Measurements from ENCODE around the gene CAMK2G. TPM values are rescaled to one million over a fixed set of nuclear protein-coding genes. Genes with fewer than 3 reads are reported as not detected.
"Not testable (repeated sequence)": the region's sequence is repeated elsewhere in the genome, so short reads cannot be mapped to it uniquely, and the experiment has no call there.

CAMK2G gene
- total RNA-seq, 1 donor from 2014 or later, result 36.6 TPM

DNA sequence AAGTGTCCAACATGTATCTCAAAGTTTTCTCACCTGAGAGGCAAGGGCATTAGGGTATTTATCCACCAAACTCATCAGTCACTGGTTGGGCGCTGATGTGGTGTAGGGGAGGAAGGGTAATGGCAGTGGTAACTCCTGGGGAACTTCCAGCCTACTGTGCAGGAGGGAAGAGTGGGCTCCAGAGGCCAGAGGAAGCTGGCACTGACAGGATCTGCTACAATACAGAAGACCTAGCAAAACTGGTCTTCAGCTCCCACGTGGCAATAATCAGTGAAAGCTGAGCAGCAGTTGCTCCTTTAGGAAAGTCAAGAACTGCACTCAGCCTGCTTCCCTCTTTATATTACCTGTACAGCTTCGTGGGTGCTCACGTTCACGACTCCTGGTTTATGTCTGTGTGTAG, 17.2 kb upstream of the CAMK2G start:
- Mint-ChIP-seq H3K4me1 (peaks cover 8% of the 10 kb centered on the region), H3K4me3 (no peak overlapping the region), H3K27me3 (ENCODE audit: insufficient read depth, low read depth) (peaks cover 2% of the 10 kb centered on the region), H3K27ac (peak overlapping the region; percentile 67), H3K36me3 (no peaks in the 10 kb centered on the region), H3K9me3 (no peaks in the 10 kb centered on the region)
- Histone ChIP-seq H2AFZ (replicated peaks) (no peak overlapping the region), H3K9me3 (ENCODE audit: low read depth) (no peaks in the 10 kb centered on the region), H3K27ac (no peak overlapping the region), H3K4me2 (no peak overlapping the region), H3F3A (ENCODE audit: low read depth) (no peaks in the 10 kb centered on the region), H3K36me3 (no peaks in the 10 kb centered on the region), H3K27me3 (no peaks in the 10 kb centered on the region), H3K79me2 (ENCODE audit: low read depth) (no peaks in the 10 kb centered on the region), H3K4me1 (no peaks in the 10 kb centered on the region), H3K9ac (no peak overlapping the region), H3K4me3 (no peak overlapping the region), H4K20me1 (ENCODE audit: low read depth) (no peaks in the 10 kb centered on the region)
- no peak for DNase-seq (ENCODE audit: low spot score)
- TF ChIP-seq EZH2phosphoT487 (IDR thresholded peaks at IDR 0.05) (no peak), EZH2 (IDR thresholded peaks at IDR 0.05) (no peak), CTCF (IDR thresholded peaks at IDR 0.05) (no peak)

GRCh38 chr10:73890830-73891229, 16.5 kb upstream of the CAMK2G start:
- H3K79me2 ChIP-seq (ENCODE audit: low read depth); H4K20me1 ChIP-seq (ENCODE audit: low read depth); H3K9me3 Mint-ChIP-seq; H3K4me3 Mint-ChIP-seq; H3K27me3 ChIP-seq; H3K4me2 ChIP-seq; DNase-seq (ENCODE audit: low spot score); H3K27ac ChIP-seq; H3K9ac ChIP-seq; H3K4me1 Mint-ChIP-seq; H3K36me3 ChIP-seq; H3K36me3 Mint-ChIP-seq; H2AFZ ChIP-seq (replicated peaks); H3K4me3 ChIP-seq; H3K9me3 ChIP-seq (ENCODE audit: low read depth); H3K27ac Mint-ChIP-seq; H3F3A ChIP-seq (ENCODE audit: low read depth); H3K27me3 Mint-ChIP-seq (ENCODE audit: insufficient read depth, low read depth); H3K4me1 ChIP-seq: not testable (repeated sequence)

DNA sequence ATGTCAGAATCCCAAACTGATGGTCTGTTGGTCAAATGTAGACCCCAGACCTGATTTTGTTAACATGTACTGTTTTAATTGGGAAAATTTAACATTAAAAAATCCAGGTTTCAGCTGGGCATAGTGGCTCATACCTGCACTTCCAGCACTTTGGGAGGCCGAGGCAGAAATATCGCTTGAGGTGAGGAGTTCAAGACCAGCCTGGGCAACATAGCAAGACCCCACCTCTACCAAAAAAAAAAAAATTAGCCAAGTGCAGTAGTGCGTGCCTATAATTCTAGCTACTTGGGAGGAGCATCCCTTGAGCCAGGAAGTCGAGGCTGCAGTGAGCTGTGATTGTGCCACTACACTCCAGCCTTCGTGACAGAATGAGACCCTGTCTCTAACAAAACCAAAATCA, 15.9 kb upstream of the CAMK2G start:
- Histone ChIP-seq H3F3A (ENCODE audit: low read depth) (no peaks in the 10 kb centered on the region), H3K27ac (no peak overlapping the region), H3K79me2 (ENCODE audit: low read depth) (no peaks in the 10 kb centered on the region), H3K36me3 (no peaks in the 10 kb centered on the region), H2AFZ (replicated peaks) (no peak overlapping the region), H3K4me1 (no peaks in the 10 kb centered on the region), H3K27me3 (no peaks in the 10 kb centered on the region), H4K20me1 (ENCODE audit: low read depth) (no peaks in the 10 kb centered on the region), H3K4me3 (no peak overlapping the region), H3K4me2 (no peak overlapping the region), H3K9ac (no peak overlapping the region), H3K9me3 (ENCODE audit: low read depth) (no peaks in the 10 kb centered on the region)
- H3K36me3 Mint-ChIP-seq, result no peaks in the 10 kb centered on the region
- no peak for DNase-seq (ENCODE audit: low spot score)
- H3K4me1 Mint-ChIP-seq, result peaks cover 8% of the 10 kb centered on the region
- peaks cover 2% of the 10 kb centered on the region for H3K27me3 Mint-ChIP-seq (ENCODE audit: insufficient read depth, low read depth)
- H3K27ac Mint-ChIP-seq, result no peak overlapping the region
- no peak for TF ChIP-seq EZH2phosphoT487 (IDR thresholded peaks at IDR 0.05)
- no peak for TF ChIP-seq CTCF (IDR thresholded peaks at IDR 0.05)
- TF ChIP-seq EZH2 (IDR thresholded peaks at IDR 0.05), result no peak
- no peaks in the 10 kb centered on the region for H3K9me3 Mint-ChIP-seq
- H3K4me3 Mint-ChIP-seq, result no peak overlapping the region

GRCh38 chr10:73889416-73889815, 15.1 kb upstream of the CAMK2G start:
- not testable (repeated sequence) for H3K4me3 Mint-ChIP-seq, H3K4me1 Mint-ChIP-seq, H3K27me3 ChIP-seq

More at GRCh38 chr10:73889416-73889815, 15.1 kb upstream of the CAMK2G start:
- not testable (repeated sequence) for H3K4me1 ChIP-seq; H3K9ac ChIP-seq; H3K79me2 ChIP-seq (ENCODE audit: low read depth); H3F3A ChIP-seq (ENCODE audit: low read depth); H3K36me3 ChIP-seq; H3K36me3 Mint-ChIP-seq; H4K20me1 ChIP-seq (ENCODE audit: low read depth); H2AFZ ChIP-seq (replicated peaks); H3K27ac Mint-ChIP-seq; H3K27ac ChIP-seq; H3K27me3 Mint-ChIP-seq (ENCODE audit: insufficient read depth, low read depth); H3K9me3 Mint-ChIP-seq; H3K4me2 ChIP-seq; H3K4me3 ChIP-seq; DNase-seq (ENCODE audit: low spot score); H3K9me3 ChIP-seq (ENCODE audit: low read depth)

Measured in neural progenitor cell (in vitro differentiated cells).